Measurements from ENCODE around the gene MACROD2. TPM values are rescaled to one million over a fixed set of nuclear protein-coding genes. Genes with fewer than 3 reads are reported as not detected.

The MACROD2 gene
- total RNA-seq, 1 experiment from 2014 or later, result 1.4 TPM

DNA sequence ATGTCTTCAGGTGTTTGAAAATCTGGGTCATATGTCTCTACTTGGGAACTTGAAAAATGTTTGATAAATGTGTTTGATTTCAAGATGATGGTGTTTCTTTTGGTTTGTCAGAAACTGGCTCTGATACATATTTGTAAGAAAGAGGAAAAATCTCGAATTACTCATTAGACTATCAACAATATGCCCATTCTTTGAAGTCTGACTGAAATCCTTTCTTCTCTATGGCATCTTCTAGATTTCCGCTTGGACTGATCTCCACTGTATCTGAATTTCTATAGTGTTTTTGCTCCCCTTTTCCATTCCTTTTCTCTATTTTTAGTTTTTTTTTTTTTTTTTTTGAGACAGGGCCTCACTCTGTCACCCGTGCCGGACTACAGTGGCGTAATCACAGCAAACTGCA lies 1481.5 kb downstream of the MACROD2 start:
- Histone ChIP-seq H3K4me1 (ENCODE audit: insufficient read depth, low read length, poor library complexity, severe bottlenecking) (no peaks in the 10 kb centered on the region), H3K9me3 (ENCODE audit: low read depth, low read length, poor library complexity, severe bottlenecking) (peaks cover 9% of the 10 kb centered on the region), H3K4me3 (ENCODE audit: low read depth, low read length, poor library complexity, severe bottlenecking) (no peak overlapping the region), H3K27ac (ENCODE audit: low read depth, low read length, poor library complexity, severe bottlenecking) (no peak overlapping the region), H3K27me3 (replicated peaks; ENCODE audit: insufficient read depth, low read depth, low read length, poor library complexity) (no peaks in the 10 kb centered on the region), H3K36me3 (ENCODE audit: insufficient read depth, low read length, poor library complexity, severe bottlenecking) (no peaks in the 10 kb centered on the region)
- no peak for DNase-seq (ENCODE audit: low spot score)
- CTCF ChIA-PET, result no interaction called here
- BruUV-seq (replicated peaks), result no TSS peak
- POLR2A ChIA-PET (ENCODE audit: low non-redundant PET), result no interaction called here
- TF ChIP-seq, protein P1, sequence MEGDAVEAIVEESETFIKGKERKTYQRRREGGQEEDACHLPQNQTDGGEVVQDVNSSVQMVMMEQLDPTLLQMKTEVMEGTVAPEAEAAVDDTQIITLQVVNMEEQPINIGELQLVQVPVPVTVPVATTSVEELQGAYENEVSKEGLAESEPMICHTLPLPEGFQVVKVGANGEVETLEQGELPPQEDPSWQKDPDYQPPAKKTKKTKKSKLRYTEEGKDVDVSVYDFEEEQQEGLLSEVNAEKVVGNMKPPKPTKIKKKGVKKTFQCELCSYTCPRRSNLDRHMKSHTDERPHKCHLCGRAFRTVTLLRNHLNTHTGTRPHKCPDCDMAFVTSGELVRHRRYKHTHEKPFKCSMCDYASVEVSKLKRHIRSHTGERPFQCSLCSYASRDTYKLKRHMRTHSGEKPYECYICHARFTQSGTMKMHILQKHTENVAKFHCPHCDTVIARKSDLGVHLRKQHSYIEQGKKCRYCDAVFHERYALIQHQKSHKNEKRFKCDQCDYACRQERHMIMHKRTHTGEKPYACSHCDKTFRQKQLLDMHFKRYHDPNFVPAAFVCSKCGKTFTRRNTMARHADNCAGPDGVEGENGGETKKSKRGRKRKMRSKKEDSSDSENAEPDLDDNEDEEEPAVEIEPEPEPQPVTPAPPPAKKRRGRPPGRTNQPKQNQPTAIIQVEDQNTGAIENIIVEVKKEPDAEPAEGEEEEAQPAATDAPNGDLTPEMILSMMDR (conservative IDR thresholded peaks at IDR 0.05; ENCODE audit: low read depth, low read length), result no peak
- TF ChIP-seq EZH2 (IDR thresholded peaks at IDR 0.05; ENCODE audit: borderline replicate concordance, low read depth, low read length, poor library complexity, severe bottlenecking), result no peak
- intact Hi-C loops (cut with micrococcal nuclease; ENCODE audit: unreplicated experiment), result no loop called here

DNA sequence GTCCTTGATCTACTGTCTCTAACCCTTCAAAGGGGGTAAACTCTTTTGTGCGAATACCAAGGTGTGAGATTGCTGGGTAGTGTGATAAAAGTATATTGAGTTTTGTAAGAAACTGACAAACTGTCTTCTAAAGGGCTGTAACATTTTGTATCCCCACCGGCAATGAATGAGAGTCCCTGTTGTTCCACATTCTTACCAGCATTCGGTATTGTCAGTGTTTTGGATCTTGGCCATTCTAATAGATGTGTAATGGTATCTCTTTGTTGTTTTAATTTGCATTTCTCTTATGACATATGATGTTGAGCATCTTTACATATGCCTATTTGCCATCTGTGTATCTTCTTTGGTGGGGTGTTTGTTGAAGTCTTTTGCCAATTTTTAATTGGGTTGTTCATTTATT lies 1487.2 kb downstream of the MACROD2 start:
- no peak for DNase-seq (ENCODE audit: low spot score)
- CTCF ChIA-PET, result no interaction called here
- Histone ChIP-seq H3K27me3 (replicated peaks; ENCODE audit: insufficient read depth, low read depth, low read length, poor library complexity) (no peaks in the 10 kb centered on the region), H3K4me1 (ENCODE audit: insufficient read depth, low read length, poor library complexity, severe bottlenecking) (no peaks in the 10 kb centered on the region), H3K9me3 (ENCODE audit: low read depth, low read length, poor library complexity, severe bottlenecking) (peaks cover 26% of the 10 kb centered on the region), H3K27ac (ENCODE audit: low read depth, low read length, poor library complexity, severe bottlenecking) (no peak overlapping the region), H3K36me3 (ENCODE audit: insufficient read depth, low read length, poor library complexity, severe bottlenecking) (no peaks in the 10 kb centered on the region), H3K4me3 (ENCODE audit: low read depth, low read length, poor library complexity, severe bottlenecking) (no peak overlapping the region)
- TF ChIP-seq EZH2 (IDR thresholded peaks at IDR 0.05; ENCODE audit: borderline replicate concordance, low read depth, low read length, poor library complexity, severe bottlenecking), result no peak
- TF ChIP-seq, protein P1 (conservative IDR thresholded peaks at IDR 0.05; ENCODE audit: low read depth, low read length), result no peak
- intact Hi-C loops (cut with micrococcal nuclease; ENCODE audit: unreplicated experiment), result no loop called here
- BruUV-seq (replicated peaks), result no TSS peak
- POLR2A ChIA-PET (ENCODE audit: low non-redundant PET), result no interaction called here

DNA sequence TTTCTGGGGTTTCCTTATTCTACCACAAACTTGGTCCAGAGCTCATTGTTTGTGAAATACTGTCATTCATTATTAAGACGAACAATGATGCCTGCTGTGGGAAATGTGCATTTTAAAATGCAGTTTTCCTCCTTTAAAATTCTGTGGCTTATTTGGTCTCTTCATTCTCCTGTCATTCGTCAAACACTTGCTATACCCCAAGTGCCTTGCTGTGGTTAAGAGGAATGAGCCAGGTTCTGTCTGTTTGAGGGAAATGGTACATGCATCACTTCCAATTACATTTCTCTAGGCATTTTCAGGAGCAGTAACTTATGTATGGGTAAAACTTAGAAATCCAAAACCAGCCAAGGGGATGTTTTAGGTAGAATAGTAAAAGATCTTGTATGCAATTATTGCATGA lies 1490.2 kb downstream of the MACROD2 start:
- H3K4me1 ChIP-seq (ENCODE audit: insufficient read depth, low read length, poor library complexity, severe bottlenecking), result no peaks in the 10 kb centered on the region
- no peak for TF ChIP-seq EZH2 (IDR thresholded peaks at IDR 0.05; ENCODE audit: borderline replicate concordance, low read depth, low read length, poor library complexity, severe bottlenecking)
- TF ChIP-seq, protein P1 (conservative IDR thresholded peaks at IDR 0.05; ENCODE audit: low read depth, low read length), result no peak
- H3K4me3 ChIP-seq (ENCODE audit: low read depth, low read length, poor library complexity, severe bottlenecking), result no peak overlapping the region
- no peak overlapping the region for H3K27ac ChIP-seq (ENCODE audit: low read depth, low read length, poor library complexity, severe bottlenecking)
- no peak for DNase-seq (ENCODE audit: low spot score)
- CTCF ChIA-PET, result no interaction called here
- BruUV-seq (replicated peaks), result no TSS peak
- no peaks in the 10 kb centered on the region for H3K36me3 ChIP-seq (ENCODE audit: insufficient read depth, low read length, poor library complexity, severe bottlenecking)
- no peaks in the 10 kb centered on the region for H3K27me3 ChIP-seq (replicated peaks; ENCODE audit: insufficient read depth, low read depth, low read length, poor library complexity)
- intact Hi-C loops (cut with micrococcal nuclease; ENCODE audit: unreplicated experiment), result no loop called here
- POLR2A ChIA-PET (ENCODE audit: low non-redundant PET), result no interaction called here
- peaks cover 31% of the 10 kb centered on the region for H3K9me3 ChIP-seq (ENCODE audit: low read depth, low read length, poor library complexity, severe bottlenecking)
